ENCODE results near the gene TRHDE. TPM values are rescaled to one million over a fixed set of nuclear protein-coding genes. Genes with fewer than 3 reads are reported as not detected.

The TRHDE gene
- total RNA-seq, 2 donors from 2014 or later = 3.1 to 4.1 TPM

- no peak overlapping the region for H3K4me3 ChIP-seq
- no peak for TF ChIP-seq POLR2A (IDR thresholded peaks at IDR 0.05)
- TF ChIP-seq, protein P1, sequence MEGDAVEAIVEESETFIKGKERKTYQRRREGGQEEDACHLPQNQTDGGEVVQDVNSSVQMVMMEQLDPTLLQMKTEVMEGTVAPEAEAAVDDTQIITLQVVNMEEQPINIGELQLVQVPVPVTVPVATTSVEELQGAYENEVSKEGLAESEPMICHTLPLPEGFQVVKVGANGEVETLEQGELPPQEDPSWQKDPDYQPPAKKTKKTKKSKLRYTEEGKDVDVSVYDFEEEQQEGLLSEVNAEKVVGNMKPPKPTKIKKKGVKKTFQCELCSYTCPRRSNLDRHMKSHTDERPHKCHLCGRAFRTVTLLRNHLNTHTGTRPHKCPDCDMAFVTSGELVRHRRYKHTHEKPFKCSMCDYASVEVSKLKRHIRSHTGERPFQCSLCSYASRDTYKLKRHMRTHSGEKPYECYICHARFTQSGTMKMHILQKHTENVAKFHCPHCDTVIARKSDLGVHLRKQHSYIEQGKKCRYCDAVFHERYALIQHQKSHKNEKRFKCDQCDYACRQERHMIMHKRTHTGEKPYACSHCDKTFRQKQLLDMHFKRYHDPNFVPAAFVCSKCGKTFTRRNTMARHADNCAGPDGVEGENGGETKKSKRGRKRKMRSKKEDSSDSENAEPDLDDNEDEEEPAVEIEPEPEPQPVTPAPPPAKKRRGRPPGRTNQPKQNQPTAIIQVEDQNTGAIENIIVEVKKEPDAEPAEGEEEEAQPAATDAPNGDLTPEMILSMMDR (IDR thresholded peaks at IDR 0.05) = no peak
- 94% methylated on average over 1 of the region's 1 CpG for WGBS
- no peaks in the 10 kb centered on the region for H3K27me3 ChIP-seq (replicated peaks; ENCODE audit: insufficient read depth)
- DNase-seq (ENCODE audit: low spot score) = no peak
- H3K36me3 ChIP-seq = no peaks in the 10 kb centered on the region
- no peaks in the 10 kb centered on the region for H3K4me1 ChIP-seq (replicated peaks)
- no peaks in the 10 kb centered on the region for H3K9me3 ChIP-seq
- no peak overlapping the region for H3K27ac ChIP-seq
- intact Hi-C loops (cut with DNase I) = no loop called here
Observed at GRCh38 chr12:72535212-72535990, 263.2 kb downstream of the TRHDE start.

- DNase-seq (ENCODE audit: low spot score) = no peak
- Histone ChIP-seq H3K36me3 (no peaks in the 10 kb centered on the region), H3K4me3 (no peak overlapping the region), H3K27me3 (replicated peaks; ENCODE audit: insufficient read depth) (no peaks in the 10 kb centered on the region), H3K27ac (no peak overlapping the region), H3K4me1 (replicated peaks) (no peaks in the 10 kb centered on the region), H3K9me3 (no peaks in the 10 kb centered on the region)
- TF ChIP-seq POLR2AphosphoS5 (IDR thresholded peaks at IDR 0.05) = no peak
- TF ChIP-seq POLR2A (IDR thresholded peaks at IDR 0.05) = no peak
- TF ChIP-seq, protein P1 (IDR thresholded peaks at IDR 0.05) = no peak
- intact Hi-C loops (cut with DNase I) = no loop called here
- 89% methylated on average over 1 of the region's 1 CpG for WGBS
Observed at GRCh38 chr12:72540811-72541210, 268.6 kb downstream of the TRHDE start.

- Histone ChIP-seq H3K4me1 (replicated peaks) (no peaks in the 10 kb centered on the region), H3K4me3 (no peak overlapping the region), H3K36me3 (no peaks in the 10 kb centered on the region), H3K9me3 (no peaks in the 10 kb centered on the region), H3K27me3 (replicated peaks; ENCODE audit: insufficient read depth) (no peaks in the 10 kb centered on the region), H3K27ac (no peak overlapping the region)
- WGBS = 60% methylated on average over 2 of the region's 2 CpGs
- TF ChIP-seq POLR2A (IDR thresholded peaks at IDR 0.05) (no peak), POLR2AphosphoS5 (IDR thresholded peaks at IDR 0.05) (no peak)
- TF ChIP-seq, protein P1 (IDR thresholded peaks at IDR 0.05) = no peak
- intact Hi-C loops (cut with DNase I) = no loop called here
- no peak for DNase-seq (ENCODE audit: low spot score)
Observed at GRCh38 chr12:72543777-72544467, 271.8 kb downstream of the TRHDE start.

- Histone ChIP-seq H3K36me3 (no peaks in the 10 kb centered on the region), H3K4me3 (no peak overlapping the region), H3K27me3 (replicated peaks; ENCODE audit: insufficient read depth) (no peaks in the 10 kb centered on the region), H3K27ac (no peak overlapping the region), H3K9me3 (no peaks in the 10 kb centered on the region), H3K4me1 (replicated peaks) (no peaks in the 10 kb centered on the region)
- no peak for TF ChIP-seq POLR2AphosphoS5 (IDR thresholded peaks at IDR 0.05)
- TF ChIP-seq, protein P1 (IDR thresholded peaks at IDR 0.05) = no peak
- TF ChIP-seq POLR2A (IDR thresholded peaks at IDR 0.05) = no peak
- intact Hi-C loops (cut with DNase I) = no loop called here
- WGBS = 76% methylated on average over 1 of the region's 1 CpG
- no peak for DNase-seq (ENCODE audit: low spot score)
Observed at GRCh38 chr12:72546106-72546505, 273.9 kb downstream of the TRHDE start.

GRCh38 chr12:72547573-72547972 lies 275.4 kb downstream of the TRHDE start:
- intact Hi-C loops (cut with DNase I) = no loop called here

More at GRCh38 chr12:72547573-72547972, 275.4 kb downstream of the TRHDE start:
- Histone ChIP-seq H3K4me3 (no peak overlapping the region), H3K9me3 (no peaks in the 10 kb centered on the region), H3K4me1 (replicated peaks) (no peaks in the 10 kb centered on the region), H3K27me3 (replicated peaks; ENCODE audit: insufficient read depth) (no peaks in the 10 kb centered on the region), H3K27ac (no peak overlapping the region), H3K36me3 (no peaks in the 10 kb centered on the region)
- no peak for TF ChIP-seq POLR2AphosphoS5 (IDR thresholded peaks at IDR 0.05)
- TF ChIP-seq, protein P1 (IDR thresholded peaks at IDR 0.05) = no peak
- no peak for TF ChIP-seq POLR2A (IDR thresholded peaks at IDR 0.05)
- no peak for DNase-seq (ENCODE audit: low spot score)

All from prostate gland (tissue), 2 donors.